Thyroid gland (tissue), 4 donors: Measurements from ENCODE around the gene ETV6.

Experiments used
- POLR2A ChIP-seq, 2 donors: fragments of 450-650 bp; IDR thresholded peaks; one replicate each; pipeline ENCODE4 v1.6.1; 2017; ENCODE audit warnings: antibody characterized with exemption in 2 of 2, mild to moderate bottlenecking in 2 of 2, moderate library complexity in 1 of 2
- TF ChIP-seq, protein P1 (sequence below), 6 experiments: fragments of 200-600 bp in 3 of 6; fragments of 450-650 bp in 3 of 6; sonication (generic) in 3 of 6; IDR thresholded peaks; one replicate each; pipeline ENCODE4 v1.5.1; 2016 to 2019; ENCODE audit warnings: antibody characterized with exemption in 6 of 6, mild to moderate bottlenecking in 2 of 6, inconsistent platforms in 1 of 6, moderate library complexity in 1 of 6

DNA sequence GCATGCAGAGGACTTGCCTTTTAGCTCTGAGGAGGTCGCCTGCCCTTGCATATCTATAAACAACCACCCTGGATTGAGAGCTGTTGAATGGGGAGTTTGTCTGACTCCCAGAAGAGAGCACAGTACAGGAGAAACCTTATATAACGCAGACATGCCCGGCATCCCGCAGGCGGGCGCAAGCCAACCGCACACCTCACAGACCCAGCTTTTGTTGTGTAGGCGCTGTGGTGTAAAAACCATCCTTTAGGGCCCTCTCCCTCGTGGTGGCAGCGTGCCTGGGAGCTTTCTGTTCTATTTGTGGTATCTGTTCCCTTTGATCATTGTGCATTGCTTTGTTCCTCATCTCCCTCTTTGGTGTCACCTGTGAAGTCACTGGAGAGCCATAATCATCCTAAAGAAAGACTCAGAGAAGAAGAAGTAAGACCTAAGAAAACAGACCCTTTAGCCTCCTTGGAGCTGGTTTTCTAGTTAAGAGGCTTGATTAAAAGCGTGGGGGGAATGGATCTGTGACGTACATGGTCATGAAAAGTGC lies 77.7 kb downstream of the ETV6 start:
- no peak for TF ChIP-seq POLR2A (IDR thresholded peaks at IDR 0.05)
- TF ChIP-seq, protein P1, sequence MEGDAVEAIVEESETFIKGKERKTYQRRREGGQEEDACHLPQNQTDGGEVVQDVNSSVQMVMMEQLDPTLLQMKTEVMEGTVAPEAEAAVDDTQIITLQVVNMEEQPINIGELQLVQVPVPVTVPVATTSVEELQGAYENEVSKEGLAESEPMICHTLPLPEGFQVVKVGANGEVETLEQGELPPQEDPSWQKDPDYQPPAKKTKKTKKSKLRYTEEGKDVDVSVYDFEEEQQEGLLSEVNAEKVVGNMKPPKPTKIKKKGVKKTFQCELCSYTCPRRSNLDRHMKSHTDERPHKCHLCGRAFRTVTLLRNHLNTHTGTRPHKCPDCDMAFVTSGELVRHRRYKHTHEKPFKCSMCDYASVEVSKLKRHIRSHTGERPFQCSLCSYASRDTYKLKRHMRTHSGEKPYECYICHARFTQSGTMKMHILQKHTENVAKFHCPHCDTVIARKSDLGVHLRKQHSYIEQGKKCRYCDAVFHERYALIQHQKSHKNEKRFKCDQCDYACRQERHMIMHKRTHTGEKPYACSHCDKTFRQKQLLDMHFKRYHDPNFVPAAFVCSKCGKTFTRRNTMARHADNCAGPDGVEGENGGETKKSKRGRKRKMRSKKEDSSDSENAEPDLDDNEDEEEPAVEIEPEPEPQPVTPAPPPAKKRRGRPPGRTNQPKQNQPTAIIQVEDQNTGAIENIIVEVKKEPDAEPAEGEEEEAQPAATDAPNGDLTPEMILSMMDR (IDR thresholded peaks at IDR 0.05), result no peak
